Rectal smooth muscle tissue (tissue), 1 donor: ENCODE measurements around the gene AKT1.

ENCODE experiments used
- H3K27ac ChIP-seq: one replicate; pipeline ENCODE4 v1.7.0; 2013; ENCODE audit warnings: low read depth, low read length, inconsistent platforms
- H3K27me3 ChIP-seq: one replicate; pipeline ENCODE4 v1.7.0; 2013; ENCODE audit warnings: low read length; ENCODE audit not compliant: control insufficient read depth, insufficient read depth
- H3K36me3 ChIP-seq: one replicate; pipeline ENCODE4 v1.7.0; 2013; ENCODE audit warnings: low read length; ENCODE audit not compliant: control insufficient read depth, insufficient read depth
- H3K4me1 ChIP-seq: one replicate; pipeline ENCODE4 v1.7.0; 2013; ENCODE audit warnings: low read length; ENCODE audit not compliant: control insufficient read depth, insufficient read depth
- H3K4me3 ChIP-seq: one replicate; pipeline ENCODE4 v1.7.0; 2013; ENCODE audit warnings: low read length
- H3K9ac ChIP-seq: one replicate; pipeline ENCODE4 v1.7.0; 2013; ENCODE audit warnings: low read length

Gene AKT1

GRCh38 chr14:104776961-104777807 is 18.4 kb downstream of the AKT1 start:
- Histone ChIP-seq H3K27ac (no peak overlapping the region), H3K27me3 (no peaks in the 10 kb centered on the region), H3K4me3 (no peak overlapping the region), H3K4me1 (no peaks in the 10 kb centered on the region), H3K36me3 (peaks cover 7% of the 10 kb centered on the region), H3K9ac (no peak overlapping the region)

DNA sequence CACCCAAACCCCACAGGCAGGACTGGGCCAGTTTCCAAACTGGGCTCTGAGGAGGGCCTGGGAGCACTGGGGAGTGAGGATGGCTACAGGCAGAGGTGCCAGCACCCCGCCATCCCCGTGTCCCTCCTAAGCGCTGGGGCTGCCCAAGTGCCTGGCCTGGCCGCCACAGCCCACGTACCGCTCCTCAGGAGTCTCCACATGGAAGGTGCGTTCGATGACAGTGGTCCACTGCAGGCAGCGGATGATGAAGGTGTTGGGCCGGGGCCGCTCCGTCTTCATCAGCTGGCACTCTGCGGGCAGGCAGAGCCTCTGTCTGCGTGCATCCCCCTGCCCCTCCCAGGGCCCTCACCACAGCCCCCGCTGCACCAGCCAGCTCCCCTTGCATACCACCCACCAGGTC is 19.1 kb downstream of the AKT1 start:
- peaks cover 13% of the 10 kb centered on the region for H3K36me3 ChIP-seq

DNA sequence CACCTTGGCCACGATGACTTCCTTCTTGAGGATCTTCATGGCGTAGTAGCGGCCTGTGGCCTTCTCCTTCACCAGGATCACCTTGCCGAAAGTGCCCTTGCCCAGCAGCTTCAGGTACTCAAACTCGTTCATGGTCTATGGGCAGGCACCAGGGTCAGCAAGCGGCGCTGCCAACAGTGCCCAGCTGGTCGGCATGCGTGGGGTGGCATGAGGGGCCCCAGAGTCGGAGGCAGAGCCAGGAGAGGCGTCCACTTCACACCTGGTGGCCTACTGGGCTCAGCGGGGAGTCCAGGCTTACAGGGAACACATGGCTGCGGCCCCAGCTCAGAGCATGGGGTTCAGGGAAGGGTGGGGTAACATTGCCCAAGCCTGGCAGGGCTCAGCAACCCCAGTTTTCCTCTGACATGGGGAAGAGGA is 20.5 kb downstream of the AKT1 start:
- Histone ChIP-seq H3K4me3 (no peak overlapping the region), H3K27ac (no peak overlapping the region), H3K4me1 (no peaks in the 10 kb centered on the region), H3K9ac (no peak overlapping the region), H3K36me3 (peaks cover 20% of the 10 kb centered on the region), H3K27me3 (no peaks in the 10 kb centered on the region)

More for the DNA sequence above, 19.1 kb downstream of the AKT1 start:
- H3K4me3 ChIP-seq = no peak overlapping the region
- no peaks in the 10 kb centered on the region for H3K27me3 ChIP-seq
- H3K27ac ChIP-seq = no peak overlapping the region
- no peak overlapping the region for H3K9ac ChIP-seq
- H3K4me1 ChIP-seq = no peaks in the 10 kb centered on the region

DNA sequence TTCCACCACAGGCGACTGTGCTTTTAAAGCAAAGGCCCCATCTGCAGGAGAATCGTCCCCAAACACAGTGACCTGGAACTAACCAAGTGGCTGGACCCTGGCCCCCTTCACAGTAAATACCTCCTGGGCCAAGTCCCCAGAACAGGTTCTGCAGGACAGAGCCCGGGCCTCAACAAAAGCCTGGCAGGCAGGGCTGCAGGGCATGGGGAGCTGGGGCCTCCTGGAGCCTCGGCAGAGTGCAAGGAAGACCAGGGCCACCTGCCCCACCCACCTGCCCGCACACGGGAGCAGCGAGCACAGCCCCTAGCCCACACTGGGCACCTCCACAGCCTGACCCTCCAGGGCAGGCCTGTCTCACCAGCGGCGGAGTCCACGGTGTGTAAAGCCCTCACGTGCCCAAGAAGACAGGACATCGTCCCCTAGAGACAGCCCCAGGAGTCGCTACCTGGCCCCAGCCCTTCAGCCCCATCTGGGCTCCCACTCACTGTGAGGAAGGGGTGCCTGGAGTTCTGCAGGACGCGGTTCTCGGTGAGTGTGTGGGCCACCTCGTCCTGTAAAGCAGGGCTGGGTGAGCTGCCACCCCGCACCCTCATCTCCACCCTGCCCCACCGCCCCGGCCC is 21.0 kb downstream of the AKT1 start:
- no peak overlapping the region for H3K4me3 ChIP-seq
- no peaks in the 10 kb centered on the region for H3K4me1 ChIP-seq
- H3K27me3 ChIP-seq = no peaks in the 10 kb centered on the region
- H3K9ac ChIP-seq = no peak overlapping the region
- no peak overlapping the region for H3K27ac ChIP-seq
- peaks cover 20% of the 10 kb centered on the region for H3K36me3 ChIP-seq

DNA sequence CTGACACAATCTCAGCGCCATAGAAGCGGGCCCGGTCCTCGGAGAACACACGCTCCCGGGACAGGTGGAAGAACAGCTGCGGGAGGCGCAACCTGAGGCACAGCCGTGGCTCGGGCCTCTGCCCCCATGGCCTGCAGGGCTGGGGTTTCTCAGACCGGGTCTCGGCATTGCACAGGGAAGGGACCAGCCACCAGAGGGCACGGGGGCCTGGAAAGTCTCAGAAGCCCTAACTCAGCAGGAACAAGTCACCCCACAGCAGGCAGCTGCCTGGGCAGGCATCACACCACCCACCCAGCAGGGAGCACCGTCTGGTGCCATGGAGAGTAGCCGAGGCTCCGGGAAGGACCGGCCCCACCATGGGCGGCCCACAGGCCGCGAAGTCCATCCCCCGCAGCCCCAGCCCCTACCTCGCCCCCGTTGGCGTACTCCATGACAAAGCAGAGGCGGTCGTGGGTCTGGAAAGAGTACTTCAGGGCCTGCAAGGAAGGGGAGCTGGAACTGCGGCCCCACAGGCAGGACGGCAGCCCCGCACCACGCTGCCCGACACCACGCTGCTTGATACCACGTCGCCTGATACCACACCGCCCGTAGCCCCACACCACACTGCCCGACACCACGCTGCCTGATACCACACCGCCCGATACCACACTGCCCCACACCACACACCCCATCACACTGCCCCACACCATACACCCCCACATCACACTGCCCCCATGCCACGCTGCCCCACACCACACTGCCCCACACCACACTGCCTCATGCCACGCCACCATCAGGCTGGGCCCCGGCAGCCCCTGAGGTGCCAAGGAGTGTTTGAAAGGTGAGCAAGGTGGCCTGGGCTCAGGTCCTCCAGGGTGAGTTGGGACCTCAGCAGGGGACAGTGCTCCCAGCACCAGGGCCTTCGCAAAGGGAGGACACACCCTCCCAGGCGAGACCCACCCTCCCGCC is 21.8 kb downstream of the AKT1 start:
- H3K9ac ChIP-seq = no peak overlapping the region
- H3K27me3 ChIP-seq = no peaks in the 10 kb centered on the region
- H3K36me3 ChIP-seq = peaks cover 20% of the 10 kb centered on the region
- H3K4me3 ChIP-seq = no peak overlapping the region
- no peaks in the 10 kb centered on the region for H3K4me1 ChIP-seq
- H3K27ac ChIP-seq = no peak overlapping the region

DNA sequence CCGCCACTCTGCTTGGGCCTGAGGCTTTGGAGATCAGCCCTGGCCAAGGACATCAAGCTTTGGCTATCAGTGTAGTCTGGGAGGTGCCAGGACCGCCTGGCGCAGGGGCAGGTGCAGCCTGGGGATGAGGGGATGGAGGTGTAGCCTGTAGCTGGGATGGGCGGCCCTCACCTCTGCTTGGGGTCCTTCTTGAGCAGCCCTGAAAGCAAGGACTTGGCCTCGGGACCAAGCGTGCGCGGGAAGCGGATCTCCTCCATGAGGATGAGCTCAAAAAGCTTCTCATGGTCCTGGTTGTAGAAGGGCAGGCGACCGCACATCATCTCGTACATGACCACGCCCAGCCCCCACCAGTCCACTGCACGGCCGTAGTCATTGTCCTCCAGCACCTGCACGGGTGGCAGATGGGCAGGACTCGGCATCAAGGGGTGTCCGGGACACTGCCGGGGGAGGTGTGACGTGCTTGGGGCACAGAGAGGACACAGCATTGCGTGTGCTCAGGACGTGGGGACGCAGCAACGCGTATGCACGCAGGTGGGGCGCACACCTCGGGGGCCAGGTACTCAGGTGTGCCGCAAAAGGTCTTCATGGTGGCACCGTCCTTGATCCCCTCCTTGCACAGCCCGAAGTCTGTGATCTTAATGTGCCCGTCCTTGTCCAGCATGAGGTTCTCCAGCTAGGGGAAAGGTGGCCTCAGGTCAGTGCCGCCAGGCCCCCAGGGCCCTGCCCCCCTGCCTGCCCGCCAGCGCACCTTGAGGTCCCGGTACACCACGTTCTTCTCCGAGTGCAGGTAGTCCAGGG is 22.6 kb downstream of the AKT1 start:
- Histone ChIP-seq H3K27ac (no peak overlapping the region), H3K9ac (no peak overlapping the region), H3K27me3 (no peaks in the 10 kb centered on the region), H3K4me3 (no peak overlapping the region), H3K36me3 (peaks cover 20% of the 10 kb centered on the region), H3K4me1 (no peaks in the 10 kb centered on the region)

GRCh38 chr14:104771918-104772706 is 23.4 kb downstream of the AKT1 start:
- no peaks in the 10 kb centered on the region for H3K27me3 ChIP-seq
- no peak overlapping the region for H3K4me3 ChIP-seq
- no peak overlapping the region for H3K9ac ChIP-seq
- no peaks in the 10 kb centered on the region for H3K4me1 ChIP-seq
- H3K36me3 ChIP-seq = peaks cover 20% of the 10 kb centered on the region
- H3K27ac ChIP-seq = no peak overlapping the region

- H3K27ac ChIP-seq = no peak overlapping the region
Measured at GRCh38 chr14:104771374-104771773, 24.2 kb downstream of the AKT1 start.

DNA sequence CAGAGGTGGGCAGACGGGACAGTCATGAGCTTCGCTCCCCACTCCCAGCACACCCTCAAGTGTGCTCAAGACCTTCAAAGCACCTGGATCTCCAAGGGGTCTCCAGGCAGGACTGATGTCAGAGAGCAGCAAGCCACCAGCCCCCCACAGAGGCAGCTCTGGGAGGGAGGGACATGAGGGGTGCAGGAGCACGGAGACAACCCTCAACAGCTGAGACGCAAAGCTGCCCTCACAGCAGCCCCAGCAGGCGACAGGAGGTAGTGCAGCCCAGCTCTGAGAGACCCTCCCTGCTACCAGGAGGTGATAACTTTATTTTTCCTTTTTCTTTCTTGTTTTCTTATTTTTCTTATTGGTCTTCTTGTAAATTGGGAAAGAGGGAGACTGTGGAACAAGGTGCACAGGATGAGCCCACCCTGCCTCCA is 24.7 kb downstream of the AKT1 start:
- H3K27ac ChIP-seq = no peak overlapping the region
- no peak overlapping the region for H3K4me3 ChIP-seq
- no peaks in the 10 kb centered on the region for H3K4me1 ChIP-seq
- H3K9ac ChIP-seq = no peak overlapping the region
- no peaks in the 10 kb centered on the region for H3K27me3 ChIP-seq
- H3K36me3 ChIP-seq = peaks cover 20% of the 10 kb centered on the region

More at GRCh38 chr14:104771374-104771773, 24.2 kb downstream of the AKT1 start:
- H3K9ac ChIP-seq = no peak overlapping the region
- no peaks in the 10 kb centered on the region for H3K27me3 ChIP-seq
- H3K4me1 ChIP-seq = no peaks in the 10 kb centered on the region
- H3K4me3 ChIP-seq = no peak overlapping the region
- peaks cover 20% of the 10 kb centered on the region for H3K36me3 ChIP-seq

DNA sequence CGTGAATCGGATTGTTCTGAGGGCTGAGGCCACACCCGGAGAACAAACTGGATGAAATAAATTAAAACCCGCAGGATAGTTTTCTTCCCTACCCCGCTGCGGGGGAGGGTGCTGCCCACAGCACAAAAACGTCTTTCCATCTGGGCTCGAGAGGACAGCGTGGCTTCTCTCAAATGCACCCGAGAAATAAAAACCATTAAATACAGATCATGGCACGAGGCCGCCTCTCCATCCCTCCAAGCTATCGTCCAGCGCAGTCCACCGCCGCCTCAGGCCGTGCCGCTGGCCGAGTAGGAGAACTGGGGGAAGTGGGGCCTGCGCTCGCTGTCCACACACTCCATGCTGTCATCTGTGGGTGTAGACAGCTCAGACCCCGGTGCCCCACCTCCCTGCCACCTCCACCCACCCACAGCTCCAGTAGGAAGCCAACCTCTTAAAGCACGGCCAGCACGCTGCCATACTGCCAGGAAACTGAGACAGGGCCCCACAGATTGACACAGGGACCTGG is 25.4 kb downstream of the AKT1 start:
- Histone ChIP-seq H3K27ac (no peak overlapping the region), H3K36me3 (peaks cover 20% of the 10 kb centered on the region), H3K4me1 (no peaks in the 10 kb centered on the region), H3K4me3 (no peak overlapping the region), H3K27me3 (no peaks in the 10 kb centered on the region), H3K9ac (no peak overlapping the region)
